RWPE1 (cell line): ENCODE measurements around the gene KAZN.
"Not testable (repeated sequence)": the region's sequence is repeated elsewhere in the genome, so short reads cannot be mapped to it uniquely, and the experiment has no call there.

ENCODE experiments used
- CTCF ChIA-PET: fragments of 350-600 bp; sonication (Branson Sonifier 250); formaldehyde crosslinking; extraction: SDS; loops from one replicate; lab custom pipeline; 2021; lab: Yijun Ruan, JAX
- POLR2A ChIA-PET: fragments of 400-600 bp; formaldehyde crosslinking; extraction: SDS; loops from one replicate; lab custom pipeline; 2020; ENCODE audit warnings: antibody characterized with exemption; ENCODE audit not compliant: low non-redundant PET; lab: Yijun Ruan, JAX
- DNase-seq: peaks from one replicate; pipeline ENCODE4 v3.0.0; 2012; ENCODE audit warnings: low spot score
- H3K27ac ChIP-seq: fragments of 450-650 bp; 2 replicates; pipeline ENCODE4 v1.5.1; 2017
- CTCF ChIP-seq: fragments of 450-650 bp; conservative IDR thresholded peaks from 2 replicates; pipeline ENCODE4 v1.5.1; 2017; ENCODE audit warnings: low read depth, mild to moderate bottlenecking

Gene KAZN

GRCh38 chr1:15134285-15134684 lies 535.8 kb downstream of the KAZN start:
- POLR2A ChIA-PET: no interaction called here
- CTCF ChIA-PET: no interaction called here
- no peak for TF ChIP-seq CTCF
- H3K27ac ChIP-seq: no peak overlapping the region
- no peak for DNase-seq

GRCh38 chr1:15135604-15136003 lies 537.1 kb downstream of the KAZN start:
- H3K27ac ChIP-seq, CTCF ChIA-PET, DNase-seq, POLR2A ChIA-PET: not testable (repeated sequence)

- CTCF ChIA-PET: no interaction called here
- no peak for DNase-seq
- POLR2A ChIA-PET: no interaction called here
- TF ChIP-seq CTCF: no peak
- H3K27ac ChIP-seq: no peak overlapping the region
Observed at GRCh38 chr1:15137809-15138208, 539.3 kb downstream of the KAZN start.

- no peak for TF ChIP-seq CTCF
- H3K27ac ChIP-seq: no peak overlapping the region
- ChIA-PET CTCF (interaction anchor here (0.6 to 1.2 kb wide), 3 partner anchors 11 to 320 kb away, joined by 4 read pairs; no protein-coding TSS in a partner anchor), POLR2A (no interaction called here)
- DNase-seq: peak; percentile 34
Observed at GRCh38 chr1:15139654-15140350, 541.3 kb downstream of the KAZN start.

- ChIA-PET POLR2A (interaction anchor here (0.7 kb wide), 1 partner anchor 174 kb away, joined by 4 read pairs; no protein-coding TSS in a partner anchor), CTCF (interaction anchor here (0.5 kb wide), 1 partner anchor 820 kb away, joined by 4 read pairs; no protein-coding TSS in a partner anchor)
- peak; percentile 28 for DNase-seq
- no peak for TF ChIP-seq CTCF
- peak overlapping the region; percentile 32; the same call in 1 of the 2 replicates for H3K27ac ChIP-seq
Observed at GRCh38 chr1:15141935-15142539, 543.6 kb downstream of the KAZN start.

- no peak overlapping the region for H3K27ac ChIP-seq
- POLR2A ChIA-PET: no interaction called here
- DNase-seq: no peak
- TF ChIP-seq CTCF: no peak
- CTCF ChIA-PET: no interaction called here
Observed at GRCh38 chr1:15145327-15145726, 546.8 kb downstream of the KAZN start.

GRCh38 chr1:15146142-15146680 lies 547.7 kb downstream of the KAZN start:
- no peak overlapping the region for H3K27ac ChIP-seq
- CTCF ChIA-PET: no interaction called here
- DNase-seq: no peak
- TF ChIP-seq CTCF: no peak
- POLR2A ChIA-PET: no interaction called here
